Sigmoid colon (tissue), 4 donors: ENCODE data around the gene COA6.

Experiments used
- CTCF ChIP-seq, 4 experiments: fragments of 450-650 bp in 3 of 4; fragments of 200-600 bp in 1 of 4; IDR thresholded peaks; one replicate each; pipeline ENCODE4 v1.5.1; 2016 to 2019; ENCODE audit warnings: antibody characterized with exemption in 4 of 4, mild to moderate bottlenecking in 3 of 4, moderate library complexity in 2 of 4
- POLR2AphosphoS5 ChIP-seq, 4 donors: sonication (generic); formaldehyde crosslinking; IDR thresholded peaks; one replicate each; pipeline ENCODE4 v1.6.1; 2017; ENCODE audit warnings: antibody characterized with exemption in 4 of 4

- TF ChIP-seq CTCF (IDR thresholded peaks at IDR 0.05) (no peak), POLR2AphosphoS5 (IDR thresholded peaks at IDR 0.05) (no peak)
Observed at GRCh38 chr1:234336359-234336758, 36.9 kb upstream of the COA6 start.
